ENCODE results near the gene ATP13A4.
"Not testable (repeated sequence)": the region's sequence is repeated elsewhere in the genome, so short reads cannot be mapped to it uniquely, and the experiment has no call there.

The ATP13A4 gene

GRCh38 chr3:193560091-193560490, 5.4 kb upstream of the ATP13A4 start:
- DNase-seq: no peak

- DNase-seq: no peak
These were observed 4.4 kb upstream of the ATP13A4 start for GRCh38 chr3:193559100-193559499.

GRCh38 chr3:193556841-193557240, 2.1 kb upstream of the ATP13A4 start:
- no peak for DNase-seq

- DNase-seq: no peak
These were observed 1.1 kb downstream of the ATP13A4 start for GRCh38 chr3:193553586-193553985.

GRCh38 chr3:193552923-193553322, 1.8 kb downstream of the ATP13A4 start:
- no peak for DNase-seq

- DNase-seq: no peak
These were observed 6.3 kb downstream of the ATP13A4 start for GRCh38 chr3:193548406-193548805.

- DNase-seq: no peak
These were observed 8.6 kb downstream of the ATP13A4 start for GRCh38 chr3:193546129-193546528.

GRCh38 chr3:193545304-193545703, 9.4 kb downstream of the ATP13A4 start:
- DNase-seq: no peak

GRCh38 chr3:193544289-193544688, 10.4 kb downstream of the ATP13A4 start:
- no peak for DNase-seq

GRCh38 chr3:193530231-193531165, 24.2 kb downstream of the ATP13A4 start:
- no peak for DNase-seq

GRCh38 chr3:193526085-193526484, 28.6 kb downstream of the ATP13A4 start:
- DNase-seq: not testable (repeated sequence)

GRCh38 chr3:193522473-193522872, 32.2 kb downstream of the ATP13A4 start:
- no peak for DNase-seq

- DNase-seq: no peak
These were observed 34.0 kb downstream of the ATP13A4 start for GRCh38 chr3:193520738-193521137.

- DNase-seq: no peak
These were observed 38.7 kb downstream of the ATP13A4 start for GRCh38 chr3:193515966-193516365.

- no peak for DNase-seq
These were observed 44.5 kb downstream of the ATP13A4 start for GRCh38 chr3:193510154-193510553.

GRCh38 chr3:193509103-193509965, 45.4 kb downstream of the ATP13A4 start:
- no peak for DNase-seq

GRCh38 chr3:193508108-193508507, 46.6 kb downstream of the ATP13A4 start:
- no peak for DNase-seq

GRCh38 chr3:193507566-193507965, 47.1 kb downstream of the ATP13A4 start:
- DNase-seq: no peak

GRCh38 chr3:193506921-193507320, 47.8 kb downstream of the ATP13A4 start:
- DNase-seq: no peak

GRCh38 chr3:193502871-193503270, 51.8 kb downstream of the ATP13A4 start:
- no peak for DNase-seq

- no peak for DNase-seq
These were observed 54.8 kb downstream of the ATP13A4 start for GRCh38 chr3:193499801-193500485.

GRCh38 chr3:193499136-193499770, 55.4 kb downstream of the ATP13A4 start:
- no peak for DNase-seq

- DNase-seq: no peak
These were observed 56.5 kb downstream of the ATP13A4 start for GRCh38 chr3:193498215-193498614.
